ENCODE results near the gene CHI3L2.

CHI3L2 gene

GRCh38 chr1:111256988-111257658 is 29.6 kb downstream of the CHI3L2 start:
- ATAC-seq = no peak

GRCh38 chr1:111267801-111268508 is 40.4 kb downstream of the CHI3L2 start:
- ATAC-seq = no peak

- no peak for ATAC-seq
Measured at GRCh38 chr1:111269825-111270406, 42.4 kb downstream of the CHI3L2 start.

- peak in 1 of 2 donors; percentile 25 for ATAC-seq
Measured at GRCh38 chr1:111270771-111271463, 43.4 kb downstream of the CHI3L2 start.

- no peak for ATAC-seq
Measured at GRCh38 chr1:111271464-111271801, 43.9 kb downstream of the CHI3L2 start.

- no peak for ATAC-seq
Measured at GRCh38 chr1:111272081-111272480, 44.6 kb downstream of the CHI3L2 start.

GRCh38 chr1:111274653-111275052 is 47.1 kb downstream of the CHI3L2 start:
- peak; percentile 68 to 82 for ATAC-seq

GRCh38 chr1:111275079-111275478 is 47.6 kb downstream of the CHI3L2 start:
- ATAC-seq = peak; percentile 37 to 65

GRCh38 chr1:111275780-111276433 is 48.4 kb downstream of the CHI3L2 start:
- ATAC-seq = no peak

- no peak for ATAC-seq
Measured at GRCh38 chr1:111279144-111279543, 51.6 kb downstream of the CHI3L2 start.

GRCh38 chr1:111280267-111280666 is 52.8 kb downstream of the CHI3L2 start:
- no peak for ATAC-seq

- ATAC-seq = no peak
Measured at GRCh38 chr1:111281411-111281810, 53.9 kb downstream of the CHI3L2 start.

GRCh38 chr1:111283838-111284237 is 56.3 kb downstream of the CHI3L2 start:
- no peak for ATAC-seq

GRCh38 chr1:111285879-111286278 is 58.4 kb downstream of the CHI3L2 start:
- ATAC-seq = no peak

GRCh38 chr1:111286912-111287311 is 59.4 kb downstream of the CHI3L2 start:
- no peak for ATAC-seq

GRCh38 chr1:111289371-111289770 is 61.9 kb downstream of the CHI3L2 start:
- no peak for ATAC-seq

GRCh38 chr1:111290104-111290503 is 62.6 kb downstream of the CHI3L2 start:
- no peak for ATAC-seq

GRCh38 chr1:111290630-111291029 is 63.1 kb downstream of the CHI3L2 start, which contains the start of gene CHIA:
Gene CHIA, plus strand, starts transcription at chr1:111290851. Its CDS starts 19,617 bp downstream, at chr1:111310468.
- ATAC-seq = no peak

Measured in activated CD4-positive, CD25-positive, alpha-beta regulatory T cell treated with anti-CD3 and anti-CD28 coated beads, Interleukin-2, amount 50 U/mL, for 24 hours (primary cell).